SH-SY5Y (cell line): Measurements from ENCODE around the gene COMTD1.

Experiments used
- GATA2 ChIP-seq: IDR thresholded peaks from 2 replicates; pipeline ENCODE4 v1.6.1; 2011; ENCODE audit warnings: mild to moderate bottlenecking, low read depth, low read length
- GATA3 ChIP-seq: IDR thresholded peaks from 2 replicates; pipeline ENCODE4 v1.6.1; 2011; ENCODE audit warnings: low read depth, mild to moderate bottlenecking, low read length, moderate library complexity

- no peak for TF ChIP-seq GATA3
- no peak for TF ChIP-seq GATA2
Observed at GRCh38 chr10:75283671-75284470, 48.1 kb upstream of the COMTD1 start.
